ENCODE measurements around the gene TEX51.

TEX51 gene

DNA sequence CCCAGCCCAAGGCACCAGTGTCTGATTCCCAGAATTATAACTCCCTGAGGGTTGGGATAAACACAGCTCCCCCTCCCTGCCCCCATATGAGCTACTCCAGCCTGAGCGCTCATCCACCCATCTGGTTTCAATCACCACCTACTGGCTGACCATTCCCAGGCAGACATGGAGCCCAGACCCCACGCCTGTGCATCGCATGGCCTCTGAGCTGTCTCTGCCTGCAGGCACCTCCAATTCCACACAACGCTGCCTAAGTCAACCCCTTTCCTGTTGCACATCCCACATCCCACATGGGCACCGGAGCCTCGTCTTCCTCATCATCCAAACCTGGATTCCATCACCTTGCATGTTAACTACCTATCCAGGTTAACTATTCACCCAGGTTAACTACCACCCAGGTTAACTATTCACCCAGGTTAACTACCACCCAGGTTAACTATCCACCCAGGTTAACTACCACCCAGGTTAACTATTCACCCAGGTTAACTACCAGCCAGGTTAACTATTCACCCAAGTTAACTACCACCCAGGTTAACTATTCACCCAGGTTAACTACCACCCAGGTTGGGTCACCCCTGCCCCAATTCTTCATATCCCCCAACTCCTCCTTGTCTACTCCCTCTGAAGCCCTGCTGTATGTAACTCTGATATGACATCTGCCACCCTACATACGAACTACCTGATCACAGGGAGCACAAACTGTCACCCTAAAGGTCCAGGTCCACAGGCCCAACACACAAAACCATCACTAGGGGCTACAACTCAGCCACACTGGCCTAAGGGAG is 47.8 kb downstream of the TEX51 start:
- Histone ChIP-seq H3K79me2 (no peaks in the 10 kb centered on the region), H3K27ac (no peak overlapping the region), H3K36me3 (ENCODE audit: control insufficient read depth, insufficient read depth, low read length) (no peaks in the 10 kb centered on the region), H3K4me1 (no peaks in the 10 kb centered on the region), H3K27me3 (ENCODE audit: control insufficient read depth, insufficient read depth, low read length) (no peaks in the 10 kb centered on the region), H3K9me3 (ENCODE audit: control insufficient read depth, low read length) (no peaks in the 10 kb centered on the region), H3K4me2 (ENCODE audit: low read length) (no peak overlapping the region), H3K4me3 (ENCODE audit: low read depth, low read length) (no peak overlapping the region), H3K9ac (no peak overlapping the region), H2AFZ (no peak overlapping the region)
- TF ChIP-seq CTCF (IDR thresholded peaks at IDR 0.05) = no peak

DNA sequence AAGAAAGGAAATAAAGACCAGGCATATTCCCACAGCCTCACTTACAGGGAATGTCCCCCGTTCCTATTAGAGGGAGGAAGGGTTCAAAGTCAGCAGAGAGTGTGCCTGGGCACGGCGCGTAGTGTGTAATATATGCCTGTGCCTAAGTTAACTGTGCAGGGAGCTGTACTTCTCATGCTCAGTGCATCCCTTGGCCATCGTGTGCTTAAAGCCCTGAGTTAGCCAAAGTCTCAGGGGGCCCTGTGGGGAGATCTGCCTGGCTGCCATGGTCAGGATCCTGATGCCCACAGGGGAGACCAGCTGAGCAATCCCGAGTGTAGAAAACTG is 48.4 kb downstream of the TEX51 start:
- no peak overlapping the region for H3K27ac ChIP-seq
- H3K4me3 ChIP-seq (ENCODE audit: low read depth, low read length) = no peak overlapping the region
- no peaks in the 10 kb centered on the region for H3K36me3 ChIP-seq (ENCODE audit: control insufficient read depth, insufficient read depth, low read length)
- H3K27me3 ChIP-seq (ENCODE audit: control insufficient read depth, insufficient read depth, low read length) = no peaks in the 10 kb centered on the region
- no peak overlapping the region for H3K4me2 ChIP-seq (ENCODE audit: low read length)
- H3K79me2 ChIP-seq = no peaks in the 10 kb centered on the region
- no peak for TF ChIP-seq CTCF (IDR thresholded peaks at IDR 0.05)
- H3K9me3 ChIP-seq (ENCODE audit: control insufficient read depth, low read length) = no peaks in the 10 kb centered on the region
- H3K9ac ChIP-seq = no peak overlapping the region
- H3K4me1 ChIP-seq = no peaks in the 10 kb centered on the region
- H2AFZ ChIP-seq = no peak overlapping the region

GRCh38 chr2:126949775-126950174 is 51.1 kb downstream of the TEX51 start:
- Histone ChIP-seq H3K79me2 (no peaks in the 10 kb centered on the region), H3K4me1 (no peaks in the 10 kb centered on the region)
- no peak for TF ChIP-seq CTCF (IDR thresholded peaks at IDR 0.05)

GRCh38 chr2:126950504-126950903 is 51.8 kb downstream of the TEX51 start:
- Histone ChIP-seq H3K36me3 (ENCODE audit: control insufficient read depth, insufficient read depth, low read length) (no peaks in the 10 kb centered on the region), H3K4me1 (no peaks in the 10 kb centered on the region), H2AFZ (no peak overlapping the region), H3K9me3 (ENCODE audit: control insufficient read depth, low read length) (no peaks in the 10 kb centered on the region), H3K27ac (no peak overlapping the region), H3K79me2 (no peaks in the 10 kb centered on the region), H3K27me3 (ENCODE audit: control insufficient read depth, insufficient read depth, low read length) (no peaks in the 10 kb centered on the region), H3K4me3 (ENCODE audit: low read depth, low read length) (no peak overlapping the region), H3K9ac (no peak overlapping the region), H3K4me2 (ENCODE audit: low read length) (no peak overlapping the region)
- no peak for TF ChIP-seq CTCF (IDR thresholded peaks at IDR 0.05)

More at GRCh38 chr2:126949775-126950174, 51.1 kb downstream of the TEX51 start:
- no peak overlapping the region for H3K9ac ChIP-seq
- no peak overlapping the region for H3K4me3 ChIP-seq (ENCODE audit: low read depth, low read length)
- H2AFZ ChIP-seq = no peak overlapping the region
- no peak overlapping the region for H3K4me2 ChIP-seq (ENCODE audit: low read length)
- H3K9me3 ChIP-seq (ENCODE audit: control insufficient read depth, low read length) = no peaks in the 10 kb centered on the region
- no peaks in the 10 kb centered on the region for H3K36me3 ChIP-seq (ENCODE audit: control insufficient read depth, insufficient read depth, low read length)
- no peak overlapping the region for H3K27ac ChIP-seq
- H3K27me3 ChIP-seq (ENCODE audit: control insufficient read depth, insufficient read depth, low read length) = no peaks in the 10 kb centered on the region
